Neural cell (in vitro differentiated cells): ENCODE results near the gene RALA. TPM values are rescaled to one million over a fixed set of nuclear protein-coding genes. Genes with fewer than 3 reads are reported as not detected.

Experiments used
- H2AFZ ChIP-seq: fragments of 200-600, 300-800 bp; sonication (generic), shearing (Covaris generic); 2 replicates; pipeline ENCODE4 v1.6.0; 2014; ENCODE audit warnings: low read depth, mild to moderate bottlenecking, antibody characterized with exemption, low read length, moderate library complexity
- H3F3A ChIP-seq: fragments of 200-600 bp; shearing (Covaris generic); 2 replicates; pipeline ENCODE4 v1.6.1; 2016; ENCODE audit warnings: mild to moderate bottlenecking, moderate library complexity, mixed read lengths, antibody characterized with exemption, low read length; ENCODE audit not compliant: insufficient read depth, poor library complexity, severe bottlenecking
- H3K27ac ChIP-seq: fragments of 200-600, 300-800 bp; sonication (generic), shearing (Covaris generic); 2 replicates; pipeline ENCODE4 v1.5.1; 2014; ENCODE audit warnings: mild to moderate bottlenecking, low read length, moderate library complexity
- H3K27me3 ChIP-seq: fragments of 300-800, 200-600 bp; sonication (generic), shearing (Covaris generic); 2 replicates; pipeline ENCODE4 v1.6.0; 2014; ENCODE audit warnings: mild to moderate bottlenecking, low read depth, low read length, moderate library complexity; ENCODE audit not compliant: insufficient read depth
- H3K36me3 ChIP-seq: fragments of 300-800, 200-600 bp; sonication (generic), shearing (Covaris generic); 2 replicates; pipeline ENCODE4 v1.5.1; 2014; ENCODE audit warnings: mild to moderate bottlenecking, antibody characterized with exemption, low read length, moderate library complexity; ENCODE audit not compliant: insufficient read depth
- H3K4me2 ChIP-seq: fragments of 300-800, 200-600 bp; sonication (generic), shearing (Covaris generic); 2 replicates; pipeline ENCODE4 v1.6.0; 2014; ENCODE audit warnings: mild to moderate bottlenecking, low read length
- H3K4me3 ChIP-seq: fragments of 300-800, 200-600 bp; sonication (generic), shearing (Covaris generic); 2 replicates; pipeline ENCODE4 v1.5.1; 2014; ENCODE audit warnings: mild to moderate bottlenecking, low read length, moderate library complexity
- H3K79me2 ChIP-seq: fragments of 200-600 bp; shearing (Covaris generic); replicated peaks from 2 replicates; pipeline ENCODE4 v1.6.0; 2014; ENCODE audit warnings: mild to moderate bottlenecking, low read length, moderate library complexity; ENCODE audit not compliant: insufficient read depth
- H3K9ac ChIP-seq: fragments of 300-800, 200-600 bp; sonication (generic), shearing (Covaris generic); 2 replicates; pipeline ENCODE4 v1.6.1; 2016; ENCODE audit warnings: mild to moderate bottlenecking, low read length, mixed read lengths
- H3K9me2 ChIP-seq: fragments of 200-600 bp; shearing (Covaris generic); 2 replicates; pipeline ENCODE4 v1.6.1; 2016; ENCODE audit warnings: mild to moderate bottlenecking, low read length, mixed read lengths; ENCODE audit not compliant: insufficient read depth
- H3K9me3 ChIP-seq: fragments of 200-600, 300-800 bp; sonication (generic), shearing (Covaris generic); 2 replicates; pipeline ENCODE4 v1.6.1; 2016; ENCODE audit warnings: mild to moderate bottlenecking, mixed run types, low read length, moderate library complexity, mixed read lengths
- H4K20me1 ChIP-seq: fragments of 200-600 bp; shearing (Covaris generic); 2 replicates; pipeline ENCODE4 v1.6.1; 2016; ENCODE audit warnings: mild to moderate bottlenecking, mixed run types; ENCODE audit not compliant: insufficient read depth
- EP300 ChIP-seq: fragments of 450-650 bp; conservative IDR thresholded peaks from 2 replicates; pipeline ENCODE4 v1.6.1; 2014; ENCODE audit warnings: antibody characterized with exemption, mild to moderate bottlenecking, moderate library complexity; ENCODE audit not compliant: poor library complexity, severe bottlenecking
- EZH2 ChIP-seq: fragments of 200-600, 300-800 bp; shearing (Covaris generic), sonication (generic); IDR thresholded peaks from 2 replicates; pipeline ENCODE4 v1.6.1; 2014; ENCODE audit warnings: antibody characterized with exemption, low read length, borderline replicate concordance, mild to moderate bottlenecking; ENCODE audit not compliant: insufficient read depth, poor library complexity, severe bottlenecking
- MXI1 ChIP-seq: fragments of 450-650 bp; conservative IDR thresholded peaks from 2 replicates; pipeline ENCODE4 v1.6.1; 2014; ENCODE audit warnings: antibody characterized with exemption, mild to moderate bottlenecking; ENCODE audit not compliant: poor library complexity, severe bottlenecking
- POLR2AphosphoS5 ChIP-seq: IDR thresholded peaks from 2 replicates; pipeline ENCODE4 v1.6.1; 2012
- RAD21 ChIP-seq: fragments of 450-650 bp; conservative IDR thresholded peaks from 2 replicates; pipeline ENCODE4 v1.6.1; 2014; ENCODE audit warnings: antibody characterized with exemption, mild to moderate bottlenecking, moderate library complexity
- SMC3 ChIP-seq: fragments of 450-650 bp; conservative IDR thresholded peaks from 2 replicates; pipeline ENCODE4 v1.6.1; 2014; ENCODE audit warnings: antibody characterized with exemption, mild to moderate bottlenecking, moderate library complexity; ENCODE audit not compliant: poor library complexity
- TAF1 ChIP-seq: IDR thresholded peaks from 2 replicates; pipeline ENCODE4 v1.6.1; 2012; ENCODE audit warnings: low read depth
- polyA plus RNA-seq: library from polyadenylated mRNA; depleted of rRNA; stranded (reverse); fragments of >200 nt; gene quantifications from 2 replicates; pipeline ENCODE4 v1.2.3, GENCODE V29; 2014
- TF ChIP-seq, protein P1 (sequence below): IDR thresholded peaks from 2 replicates; pipeline ENCODE4 v1.6.1; 2012; ENCODE audit warnings: borderline replicate concordance
- TF ChIP-seq, protein P2 (sequence below): fragments of 450-650 bp; IDR thresholded peaks from 2 replicates; pipeline ENCODE4 v1.5.1; 2014; ENCODE audit warnings: antibody characterized with exemption, mild to moderate bottlenecking, moderate library complexity; ENCODE audit not compliant: poor library complexity, severe bottlenecking

The RALA gene
- polyA plus RNA-seq, 1 donor from 2014 or later, result 36.2 TPM

DNA sequence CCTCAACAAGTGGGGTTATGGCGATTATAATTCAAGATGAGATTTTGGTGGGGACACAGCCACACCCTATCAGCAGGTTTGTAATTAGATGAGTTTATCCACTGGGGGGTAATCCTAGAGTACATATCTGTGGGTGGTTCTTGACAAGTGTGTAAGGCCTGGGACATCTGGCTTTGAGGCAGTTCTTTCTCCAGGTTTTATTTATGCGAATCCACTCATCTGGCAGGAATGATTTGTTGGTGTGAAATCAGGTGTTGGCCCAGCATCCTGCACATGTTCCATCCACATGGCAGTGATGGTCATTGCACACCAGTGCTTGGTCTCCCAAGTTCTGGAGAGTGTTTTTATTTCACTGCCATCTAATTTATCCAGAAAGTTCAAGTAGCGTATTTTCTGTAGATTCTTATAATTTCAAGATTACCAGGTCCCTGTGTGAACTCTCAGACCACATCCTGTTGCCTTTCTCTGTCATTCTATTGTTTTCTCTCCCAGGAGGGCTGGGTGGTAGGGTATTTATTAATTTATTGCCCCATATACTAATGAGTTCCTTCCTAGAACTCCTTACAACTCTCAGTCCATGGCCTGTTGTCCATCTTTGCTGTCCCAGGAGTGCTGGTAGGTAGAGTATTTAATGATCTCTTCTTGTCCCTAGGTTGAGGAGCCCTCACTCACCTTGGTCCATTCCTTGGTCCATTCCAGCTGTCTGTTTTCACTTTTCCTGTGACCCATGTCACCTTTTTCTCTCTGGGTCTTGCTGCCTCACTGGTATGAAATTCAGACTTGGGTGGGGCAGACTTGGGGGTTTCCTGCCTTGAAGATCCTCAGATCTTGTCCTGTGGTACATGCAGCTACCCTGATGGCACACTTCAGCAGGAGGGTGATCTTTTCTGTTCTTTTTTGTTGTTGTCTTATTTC is 10.4 kb downstream of the RALA start:
- Histone ChIP-seq H3K9ac (no peak overlapping the region), H3K79me2 (peaks cover 73% of the 10 kb centered on the region), H3F3A (no peaks in the 10 kb centered on the region), H4K20me1 (no peaks in the 10 kb centered on the region), H3K9me3 (no peaks in the 10 kb centered on the region), H3K27ac (no peak overlapping the region), H3K27me3 (no peaks in the 10 kb centered on the region), H3K4me3 (no peak overlapping the region), H2AFZ (no peak overlapping the region), H3K4me2 (no peak overlapping the region), H3K9me2 (no peaks in the 10 kb centered on the region), H3K36me3 (no peaks in the 10 kb centered on the region)
- TF ChIP-seq SMC3, result no peak
- no peak for TF ChIP-seq POLR2AphosphoS5
- TF ChIP-seq, protein P1, sequence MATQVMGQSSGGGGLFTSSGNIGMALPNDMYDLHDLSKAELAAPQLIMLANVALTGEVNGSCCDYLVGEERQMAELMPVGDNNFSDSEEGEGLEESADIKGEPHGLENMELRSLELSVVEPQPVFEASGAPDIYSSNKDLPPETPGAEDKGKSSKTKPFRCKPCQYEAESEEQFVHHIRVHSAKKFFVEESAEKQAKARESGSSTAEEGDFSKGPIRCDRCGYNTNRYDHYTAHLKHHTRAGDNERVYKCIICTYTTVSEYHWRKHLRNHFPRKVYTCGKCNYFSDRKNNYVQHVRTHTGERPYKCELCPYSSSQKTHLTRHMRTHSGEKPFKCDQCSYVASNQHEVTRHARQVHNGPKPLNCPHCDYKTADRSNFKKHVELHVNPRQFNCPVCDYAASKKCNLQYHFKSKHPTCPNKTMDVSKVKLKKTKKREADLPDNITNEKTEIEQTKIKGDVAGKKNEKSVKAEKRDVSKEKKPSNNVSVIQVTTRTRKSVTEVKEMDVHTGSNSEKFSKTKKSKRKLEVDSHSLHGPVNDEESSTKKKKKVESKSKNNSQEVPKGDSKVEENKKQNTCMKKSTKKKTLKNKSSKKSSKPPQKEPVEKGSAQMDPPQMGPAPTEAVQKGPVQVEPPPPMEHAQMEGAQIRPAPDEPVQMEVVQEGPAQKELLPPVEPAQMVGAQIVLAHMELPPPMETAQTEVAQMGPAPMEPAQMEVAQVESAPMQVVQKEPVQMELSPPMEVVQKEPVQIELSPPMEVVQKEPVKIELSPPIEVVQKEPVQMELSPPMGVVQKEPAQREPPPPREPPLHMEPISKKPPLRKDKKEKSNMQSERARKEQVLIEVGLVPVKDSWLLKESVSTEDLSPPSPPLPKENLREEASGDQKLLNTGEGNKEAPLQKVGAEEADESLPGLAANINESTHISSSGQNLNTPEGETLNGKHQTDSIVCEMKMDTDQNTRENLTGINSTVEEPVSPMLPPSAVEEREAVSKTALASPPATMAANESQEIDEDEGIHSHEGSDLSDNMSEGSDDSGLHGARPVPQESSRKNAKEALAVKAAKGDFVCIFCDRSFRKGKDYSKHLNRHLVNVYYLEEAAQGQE, result no peak
- TF ChIP-seq RAD21, result no peak
- no peak for TF ChIP-seq TAF1
- TF ChIP-seq, protein P2, sequence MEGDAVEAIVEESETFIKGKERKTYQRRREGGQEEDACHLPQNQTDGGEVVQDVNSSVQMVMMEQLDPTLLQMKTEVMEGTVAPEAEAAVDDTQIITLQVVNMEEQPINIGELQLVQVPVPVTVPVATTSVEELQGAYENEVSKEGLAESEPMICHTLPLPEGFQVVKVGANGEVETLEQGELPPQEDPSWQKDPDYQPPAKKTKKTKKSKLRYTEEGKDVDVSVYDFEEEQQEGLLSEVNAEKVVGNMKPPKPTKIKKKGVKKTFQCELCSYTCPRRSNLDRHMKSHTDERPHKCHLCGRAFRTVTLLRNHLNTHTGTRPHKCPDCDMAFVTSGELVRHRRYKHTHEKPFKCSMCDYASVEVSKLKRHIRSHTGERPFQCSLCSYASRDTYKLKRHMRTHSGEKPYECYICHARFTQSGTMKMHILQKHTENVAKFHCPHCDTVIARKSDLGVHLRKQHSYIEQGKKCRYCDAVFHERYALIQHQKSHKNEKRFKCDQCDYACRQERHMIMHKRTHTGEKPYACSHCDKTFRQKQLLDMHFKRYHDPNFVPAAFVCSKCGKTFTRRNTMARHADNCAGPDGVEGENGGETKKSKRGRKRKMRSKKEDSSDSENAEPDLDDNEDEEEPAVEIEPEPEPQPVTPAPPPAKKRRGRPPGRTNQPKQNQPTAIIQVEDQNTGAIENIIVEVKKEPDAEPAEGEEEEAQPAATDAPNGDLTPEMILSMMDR, result no peak
- TF ChIP-seq EZH2, result no peak
- TF ChIP-seq EP300, result no peak
- TF ChIP-seq MXI1, result no peak

DNA sequence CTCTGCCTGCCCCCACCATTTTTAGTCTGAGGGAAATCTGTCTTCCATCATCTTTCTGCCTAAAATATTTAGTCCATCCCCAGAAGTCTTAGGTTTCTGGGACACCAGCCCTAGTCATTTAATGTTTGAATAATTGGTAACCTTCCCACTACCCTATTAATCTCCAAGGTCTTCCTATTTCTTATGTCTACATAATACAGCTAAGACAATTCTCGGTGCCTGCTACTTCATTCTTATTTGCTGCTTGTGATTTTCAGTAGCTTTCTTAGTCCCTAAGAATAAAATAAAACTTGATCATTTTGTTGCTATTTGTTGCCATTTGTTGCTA is 11.1 kb downstream of the RALA start:
- H3K36me3 ChIP-seq, result no peaks in the 10 kb centered on the region
- no peaks in the 10 kb centered on the region for H3F3A ChIP-seq
- no peak overlapping the region for H3K27ac ChIP-seq
- no peak overlapping the region for H3K4me3 ChIP-seq
- no peak overlapping the region for H3K9ac ChIP-seq
- no peaks in the 10 kb centered on the region for H3K9me2 ChIP-seq
- TF ChIP-seq RAD21 (no peak), POLR2AphosphoS5 (no peak)
- TF ChIP-seq, protein P1, result no peak
- no peaks in the 10 kb centered on the region for H4K20me1 ChIP-seq
- no peak overlapping the region for H3K4me2 ChIP-seq
- no peaks in the 10 kb centered on the region for H3K27me3 ChIP-seq
- peaks cover 72% of the 10 kb centered on the region for H3K79me2 ChIP-seq
- H3K9me3 ChIP-seq, result no peaks in the 10 kb centered on the region
- H2AFZ ChIP-seq, result no peak overlapping the region
